Mesothelial cell of epicardium (in vitro differentiated cells): ENCODE data around the gene FRMD6. TPM values are rescaled to one million over a fixed set of nuclear protein-coding genes. Genes with fewer than 3 reads are reported as not detected.

Experiments used
- DNase-seq, 2 experiments: peaks; one replicate each; pipeline ENCODE4 v3.0.0; 2021; ENCODE audit warnings: low spot score in 2 of 2; ENCODE audit not compliant: unreplicated experiment in 2 of 2
- H3K27ac Mint-ChIP-seq: 2 replicates; pipeline ENCODE4 v1.8.0; 2021; ENCODE audit warnings: mixed read lengths
- H3K27me3 Mint-ChIP-seq: 2 replicates; pipeline ENCODE4 v1.8.0; 2021; ENCODE audit warnings: low read depth, mixed read lengths
- H3K36me3 Mint-ChIP-seq: 2 replicates; pipeline ENCODE4 v1.8.0; 2021; ENCODE audit warnings: mixed read lengths
- H3K4me1 Mint-ChIP-seq: 2 replicates; pipeline ENCODE4 v1.8.0; 2021; ENCODE audit warnings: mixed read lengths
- H3K4me3 Mint-ChIP-seq: 2 replicates; pipeline ENCODE4 v1.8.0; 2021; ENCODE audit warnings: mild to moderate bottlenecking, moderate library complexity, mixed read lengths
- H3K9me3 Mint-ChIP-seq: 2 replicates; pipeline ENCODE4 v1.8.0; 2021; ENCODE audit warnings: mixed read lengths
- total RNA-seq: library from RNA; stranded (reverse); gene quantifications from 3 replicates; pipeline ENCODE4 v1.2.1, GENCODE V29; 2021
- TF ChIP-seq, protein P1 (sequence below): fragments of 200-600 bp; sonication (generic); IDR thresholded peaks from one replicate; pipeline ENCODE4 v1.5.0; 2021; ENCODE audit warnings: antibody characterized with exemption; ENCODE audit not compliant: unreplicated experiment

Gene FRMD6
- total RNA-seq, 1 donor from 2014 or later: 51.8 TPM

DNA sequence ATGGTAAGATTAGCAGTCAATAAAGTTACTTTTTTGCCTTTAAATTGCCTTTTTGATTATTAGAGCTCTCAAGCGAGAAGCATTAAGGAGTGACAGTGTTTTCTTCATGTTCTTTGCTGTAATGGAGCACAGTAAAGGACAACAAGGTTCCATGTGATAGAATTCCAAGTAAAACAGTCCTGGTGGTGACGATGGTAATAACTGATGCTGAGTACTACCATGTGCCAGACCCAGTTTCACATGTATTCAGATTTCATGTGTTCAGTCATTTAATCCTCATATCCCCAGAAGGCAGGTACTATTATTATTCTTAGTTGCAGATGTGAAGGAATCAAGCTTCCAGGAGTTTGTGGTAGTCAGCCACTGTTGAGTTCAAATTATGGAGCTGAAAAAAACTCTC, 79.0 kb downstream of the FRMD6 start:
- peaks cover 18% of the 10 kb centered on the region for H3K36me3 Mint-ChIP-seq
- TF ChIP-seq, protein P1, sequence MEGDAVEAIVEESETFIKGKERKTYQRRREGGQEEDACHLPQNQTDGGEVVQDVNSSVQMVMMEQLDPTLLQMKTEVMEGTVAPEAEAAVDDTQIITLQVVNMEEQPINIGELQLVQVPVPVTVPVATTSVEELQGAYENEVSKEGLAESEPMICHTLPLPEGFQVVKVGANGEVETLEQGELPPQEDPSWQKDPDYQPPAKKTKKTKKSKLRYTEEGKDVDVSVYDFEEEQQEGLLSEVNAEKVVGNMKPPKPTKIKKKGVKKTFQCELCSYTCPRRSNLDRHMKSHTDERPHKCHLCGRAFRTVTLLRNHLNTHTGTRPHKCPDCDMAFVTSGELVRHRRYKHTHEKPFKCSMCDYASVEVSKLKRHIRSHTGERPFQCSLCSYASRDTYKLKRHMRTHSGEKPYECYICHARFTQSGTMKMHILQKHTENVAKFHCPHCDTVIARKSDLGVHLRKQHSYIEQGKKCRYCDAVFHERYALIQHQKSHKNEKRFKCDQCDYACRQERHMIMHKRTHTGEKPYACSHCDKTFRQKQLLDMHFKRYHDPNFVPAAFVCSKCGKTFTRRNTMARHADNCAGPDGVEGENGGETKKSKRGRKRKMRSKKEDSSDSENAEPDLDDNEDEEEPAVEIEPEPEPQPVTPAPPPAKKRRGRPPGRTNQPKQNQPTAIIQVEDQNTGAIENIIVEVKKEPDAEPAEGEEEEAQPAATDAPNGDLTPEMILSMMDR: no peak
- DNase-seq: no peak
- H3K4me1 Mint-ChIP-seq: peaks cover 6% of the 10 kb centered on the region
- no peak overlapping the region for H3K27ac Mint-ChIP-seq
- no peak overlapping the region for H3K4me3 Mint-ChIP-seq
- H3K27me3 Mint-ChIP-seq: no peaks in the 10 kb centered on the region
- peaks cover 13% of the 10 kb centered on the region for H3K9me3 Mint-ChIP-seq

DNA sequence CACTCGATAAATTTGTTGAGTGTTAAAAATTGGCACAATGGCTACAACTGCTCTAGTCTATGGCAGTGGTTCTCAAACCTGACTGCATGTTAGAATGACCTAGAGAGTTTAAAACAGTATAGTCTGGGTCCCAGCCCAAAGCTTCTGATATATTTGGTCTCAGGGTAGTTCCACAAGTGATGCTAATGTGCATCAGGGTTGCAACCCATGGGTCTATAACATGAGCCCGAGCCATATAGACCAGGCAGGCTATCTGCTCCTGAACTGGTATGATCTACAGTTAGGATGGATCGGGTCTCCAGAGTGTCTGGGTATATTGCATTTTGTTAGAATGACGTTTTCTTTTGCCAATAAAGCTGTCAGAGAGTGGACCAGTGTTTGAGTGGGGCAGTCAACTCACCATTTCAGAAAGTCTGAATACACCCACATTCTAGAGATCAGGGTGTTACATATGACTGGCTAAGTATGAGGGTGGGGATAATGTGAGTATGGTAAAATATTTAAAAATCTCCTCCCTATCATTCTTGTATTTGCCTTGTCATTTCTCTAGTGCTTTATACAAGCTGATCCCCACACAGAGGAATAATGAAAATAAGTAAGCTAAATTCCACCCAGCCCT, 80.9 kb downstream of the FRMD6 start:
- TF ChIP-seq, protein P1: no peak
- no peak for DNase-seq
- Mint-ChIP-seq H3K36me3 (peaks cover 9% of the 10 kb centered on the region), H3K4me1 (no peaks in the 10 kb centered on the region), H3K4me3 (no peak overlapping the region), H3K9me3 (peaks cover 13% of the 10 kb centered on the region), H3K27ac (no peak overlapping the region), H3K27me3 (no peaks in the 10 kb centered on the region)

GRCh38 chr14:51733147-51733546, 81.4 kb downstream of the FRMD6 start:
- no peaks in the 10 kb centered on the region for H3K27me3 Mint-ChIP-seq
- peaks cover 13% of the 10 kb centered on the region for H3K9me3 Mint-ChIP-seq
- TF ChIP-seq, protein P1: no peak
- no peaks in the 10 kb centered on the region for H3K4me1 Mint-ChIP-seq
- DNase-seq: no peak
- no peak overlapping the region for H3K27ac Mint-ChIP-seq
- no peak overlapping the region for H3K4me3 Mint-ChIP-seq
- H3K36me3 Mint-ChIP-seq: peaks cover 5% of the 10 kb centered on the region

- H3K9me3 Mint-ChIP-seq: peaks cover 13% of the 10 kb centered on the region
- no peak overlapping the region for H3K4me3 Mint-ChIP-seq
- no peaks in the 10 kb centered on the region for H3K27me3 Mint-ChIP-seq
- no peak for DNase-seq
- no peaks in the 10 kb centered on the region for H3K36me3 Mint-ChIP-seq
- no peak overlapping the region for H3K27ac Mint-ChIP-seq
- no peaks in the 10 kb centered on the region for H3K4me1 Mint-ChIP-seq
- TF ChIP-seq, protein P1: no peak
These were observed 84.1 kb downstream of the FRMD6 start for GRCh38 chr14:51735851-51736250.

- Mint-ChIP-seq H3K4me1 (no peaks in the 10 kb centered on the region), H3K27ac (no peak overlapping the region), H3K9me3 (peaks cover 27% of the 10 kb centered on the region), H3K36me3 (no peaks in the 10 kb centered on the region), H3K27me3 (peaks cover 4% of the 10 kb centered on the region), H3K4me3 (no peak overlapping the region)
- no peak for DNase-seq
- TF ChIP-seq, protein P1: no peak
These were observed 87.0 kb downstream of the FRMD6 start for GRCh38 chr14:51738754-51739153.
